NCI-H1436 (cell line): ENCODE data around the gene TRAPPC12.
"Not testable (repeated sequence)": the region's sequence is repeated elsewhere in the genome, so short reads cannot be mapped to it uniquely, and the experiment has no call there.

Experiments
- DNase-seq: peaks from one replicate; lab custom pipeline; 2025; lab: John Stamatoyannopoulos, UW

The TRAPPC12 gene

GRCh38 chr2:3486047-3487027, 106.8 kb downstream of the TRAPPC12 start:
- DNase-seq = no peak

GRCh38 chr2:3487028-3487425, 107.5 kb downstream of the TRAPPC12 start:
- no peak for DNase-seq

DNA sequence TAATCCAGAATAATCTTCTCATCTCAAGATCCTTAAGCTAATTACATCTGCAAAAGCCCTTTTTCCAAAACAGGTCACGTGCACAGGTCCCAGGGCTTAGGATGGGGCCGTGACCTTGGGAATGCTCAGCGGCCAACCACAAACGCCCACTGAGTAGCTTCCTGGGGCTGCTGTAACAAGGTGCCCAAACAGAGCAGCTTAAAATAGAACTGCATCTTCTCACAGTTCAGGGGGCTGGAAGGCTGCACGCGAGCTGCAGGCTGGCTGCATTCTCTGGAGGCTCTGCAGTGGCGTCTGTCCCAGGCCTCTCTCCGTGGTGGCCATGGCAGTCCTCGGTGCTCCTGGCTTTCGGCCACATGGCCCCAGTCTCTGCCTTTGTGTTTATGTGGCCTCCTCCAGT, 107.9 kb downstream of the TRAPPC12 start:
- DNase-seq = no peak

- DNase-seq = no peak
These were observed 108.6 kb downstream of the TRAPPC12 start for GRCh38 chr2:3488061-3488531.

DNA sequence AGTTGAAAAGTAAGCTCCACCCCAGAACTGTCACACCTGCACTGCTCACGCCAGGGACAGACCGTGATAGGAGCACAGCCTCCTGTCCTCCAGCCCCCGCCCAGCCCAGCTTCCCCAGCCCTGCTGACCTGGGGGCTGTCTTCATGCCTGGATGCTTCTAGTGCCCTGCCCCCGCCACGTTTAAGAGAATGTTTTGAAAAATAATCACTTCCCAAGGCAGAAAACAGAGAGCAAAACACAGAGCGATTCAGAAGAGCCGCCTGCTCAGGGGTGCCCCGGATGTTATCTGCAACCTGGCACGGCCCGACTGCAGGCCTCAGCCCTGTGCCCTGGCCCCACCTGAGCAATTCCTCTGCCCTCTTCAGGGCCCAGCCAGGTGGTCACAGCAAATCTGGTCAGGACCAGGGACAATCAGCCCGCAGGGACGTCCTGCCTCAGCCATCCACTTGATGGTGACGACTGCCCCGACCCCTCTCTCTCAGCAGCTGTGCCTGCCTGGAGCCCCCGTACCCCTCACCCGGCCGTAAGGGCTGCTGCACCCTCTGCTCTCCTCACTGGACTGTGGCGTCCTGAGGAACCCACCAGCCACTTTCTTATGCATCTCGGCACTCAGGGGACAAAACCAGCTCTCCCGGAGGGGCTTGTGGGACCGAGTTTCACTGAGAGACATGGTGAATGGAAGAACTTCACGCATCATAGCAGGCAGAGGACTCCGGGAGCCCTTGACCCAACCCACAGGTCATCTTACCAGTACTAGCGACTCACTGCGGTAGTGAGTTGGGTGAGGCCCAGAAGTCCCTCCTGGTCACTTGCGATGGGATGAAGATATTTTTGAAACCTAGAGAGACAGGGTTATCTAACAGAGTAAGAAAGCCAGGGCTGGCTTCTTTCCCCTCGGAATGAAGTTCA, 109.6 kb downstream of the TRAPPC12 start:
- DNase-seq = no peak

DNA sequence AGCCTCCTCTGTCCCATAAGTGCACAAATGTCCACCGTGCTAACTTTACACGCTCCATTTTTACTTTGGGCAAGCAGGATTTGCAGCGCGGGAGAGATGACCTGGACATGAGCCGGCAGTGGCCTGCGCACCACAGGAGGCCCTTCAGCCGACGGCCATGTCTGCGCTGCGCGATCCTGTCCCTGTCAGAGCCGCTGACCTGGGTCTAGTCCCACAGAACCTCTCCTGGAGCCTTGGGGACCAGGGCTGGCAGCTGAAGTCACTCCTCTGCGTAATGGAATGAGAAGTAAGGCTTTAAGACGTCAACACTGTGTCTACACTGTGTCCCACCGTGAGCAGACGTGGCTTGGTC, 110.2 kb downstream of the TRAPPC12 start:
- no peak for DNase-seq

DNA sequence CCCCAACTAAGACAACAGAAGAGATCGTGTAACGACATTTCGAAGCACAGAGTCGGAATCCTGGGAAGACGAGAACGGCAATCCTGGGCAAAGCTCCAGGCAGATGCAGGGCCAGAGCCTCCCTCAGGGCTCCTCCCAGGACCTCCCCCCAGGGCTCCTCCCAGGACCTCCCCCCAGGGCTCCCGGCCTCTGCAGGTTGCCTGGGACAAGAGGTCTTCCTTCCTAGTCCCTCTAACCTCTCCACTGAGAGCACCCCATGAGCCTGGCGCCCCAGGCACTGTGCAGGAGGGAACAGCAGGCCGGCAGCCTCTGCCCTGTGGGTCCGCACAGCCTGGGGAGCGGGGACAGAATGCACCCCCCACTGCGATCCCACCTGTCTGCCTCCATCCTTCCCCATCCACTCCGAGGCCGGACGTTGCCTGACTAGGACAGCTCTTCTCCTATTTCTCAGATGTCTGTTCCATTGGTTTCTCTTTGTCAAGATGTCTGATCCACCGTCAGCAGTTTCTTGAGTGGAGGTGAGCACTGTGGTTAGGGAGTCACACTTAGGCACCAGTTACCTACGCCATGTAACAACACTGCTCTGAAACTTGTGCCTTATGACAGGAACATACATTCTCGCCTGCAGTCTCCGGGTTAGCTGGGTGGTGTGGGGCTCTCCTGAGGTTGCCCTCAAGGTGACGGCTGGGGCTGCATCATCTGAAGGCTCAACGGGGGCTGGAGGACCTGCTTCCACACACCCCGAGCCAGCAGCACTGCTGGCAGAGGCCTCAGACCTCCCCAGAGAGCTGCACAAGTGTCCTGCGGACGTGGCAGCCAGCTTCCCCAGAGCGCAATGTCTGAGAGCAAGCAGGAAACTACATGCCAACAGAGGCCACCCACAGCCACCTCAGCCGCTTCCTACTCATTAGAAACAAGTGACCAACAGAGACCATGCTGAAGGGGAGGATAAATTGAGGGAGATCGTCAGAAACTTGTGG, 111.0 kb downstream of the TRAPPC12 start:
- DNase-seq = no peak

GRCh38 chr2:3491306-3491705, 111.8 kb downstream of the TRAPPC12 start:
- DNase-seq = no peak

- DNase-seq = no peak
These were observed 112.4 kb downstream of the TRAPPC12 start for GRCh38 chr2:3491716-3492474.

DNA sequence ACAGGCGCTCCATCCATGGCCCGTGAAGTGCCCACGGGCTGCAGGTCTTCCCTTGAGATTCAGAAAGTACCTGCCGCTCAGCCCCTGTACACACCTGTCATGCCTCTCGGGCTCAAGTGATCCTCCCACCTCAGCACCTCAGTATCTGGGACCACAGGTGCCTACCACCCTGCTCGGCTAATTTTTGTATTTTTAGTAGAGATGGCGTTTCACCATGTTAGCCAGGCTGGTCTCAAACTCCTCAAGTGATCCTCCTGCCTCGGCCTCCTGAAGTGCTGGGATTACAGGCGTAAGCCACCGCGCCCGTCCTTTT, 112.9 kb downstream of the TRAPPC12 start:
- not testable (repeated sequence) for DNase-seq

DNA sequence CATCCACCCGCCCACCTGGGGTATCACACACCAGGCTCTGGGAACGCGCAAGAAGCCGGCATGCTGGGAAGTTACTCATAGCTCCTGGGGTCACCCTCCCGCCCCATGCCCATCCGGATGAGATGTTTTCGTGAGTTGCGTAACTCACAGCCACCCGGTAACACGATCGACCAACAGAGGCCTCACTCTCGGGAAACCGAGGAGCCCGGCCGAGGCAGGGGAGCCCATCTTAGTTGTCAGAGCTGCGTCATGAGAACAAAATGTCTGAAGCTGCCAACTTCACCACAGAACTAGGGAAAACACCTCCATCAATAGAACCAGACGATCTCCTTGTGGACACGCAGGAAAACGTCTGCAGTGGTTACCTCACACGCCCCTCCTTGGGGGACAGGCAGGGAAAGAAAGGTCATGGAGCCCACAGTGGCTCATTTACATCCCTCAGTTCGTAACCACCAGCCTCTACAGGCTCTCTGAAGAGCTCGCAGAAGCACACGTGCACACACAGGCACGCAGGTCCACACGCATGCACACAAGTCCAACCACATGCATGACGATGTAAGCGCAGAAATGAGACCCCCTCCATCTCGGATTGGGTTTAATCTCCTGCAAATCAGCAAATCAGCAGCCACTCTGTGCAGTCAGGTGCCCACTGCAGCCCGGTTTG, 113.6 kb downstream of the TRAPPC12 start:
- DNase-seq = no peak

GRCh38 chr2:3493615-3494007, 114.1 kb downstream of the TRAPPC12 start:
- DNase-seq = no peak

DNA sequence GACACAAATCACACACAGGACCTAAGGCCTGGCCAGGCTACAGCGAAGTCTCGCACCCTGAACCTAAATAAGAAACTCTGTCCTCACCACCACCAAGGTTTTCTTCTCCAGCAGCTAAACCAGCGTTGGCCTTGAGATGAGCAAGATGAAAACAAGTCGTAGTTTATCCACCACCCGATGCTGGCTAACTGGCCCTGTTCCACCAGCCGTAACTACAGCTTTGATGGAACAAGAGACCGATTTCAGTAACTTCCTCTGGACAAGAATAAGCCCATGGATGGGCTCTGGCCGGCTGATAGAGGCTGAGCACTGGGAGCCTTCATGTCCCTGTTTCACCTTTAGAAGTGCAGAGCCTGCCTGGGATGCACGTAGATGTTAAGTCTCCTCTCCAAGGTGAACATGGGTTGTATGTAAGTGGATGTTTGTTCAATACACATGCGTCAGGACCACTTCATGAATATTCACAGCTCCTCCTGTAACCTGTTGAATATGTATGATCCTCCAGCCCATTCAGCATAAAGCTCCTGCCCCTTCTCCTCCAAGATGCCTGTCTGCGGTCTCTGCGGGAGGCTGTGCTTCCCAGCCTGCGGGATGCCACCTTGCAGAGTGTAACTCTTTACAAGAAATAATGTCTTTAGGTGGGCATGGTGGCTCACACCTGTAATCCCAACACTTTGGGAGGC, 115.6 kb downstream of the TRAPPC12 start:
- no peak for DNase-seq

- DNase-seq = not testable (repeated sequence)
These were observed 117.2 kb downstream of the TRAPPC12 start for GRCh38 chr2:3496708-3497080.

GRCh38 chr2:3498783-3499394, 119.4 kb downstream of the TRAPPC12 start:
- no peak for DNase-seq

GRCh38 chr2:3500326-3500899, 120.9 kb downstream of the TRAPPC12 start:
- no peak for DNase-seq

DNA sequence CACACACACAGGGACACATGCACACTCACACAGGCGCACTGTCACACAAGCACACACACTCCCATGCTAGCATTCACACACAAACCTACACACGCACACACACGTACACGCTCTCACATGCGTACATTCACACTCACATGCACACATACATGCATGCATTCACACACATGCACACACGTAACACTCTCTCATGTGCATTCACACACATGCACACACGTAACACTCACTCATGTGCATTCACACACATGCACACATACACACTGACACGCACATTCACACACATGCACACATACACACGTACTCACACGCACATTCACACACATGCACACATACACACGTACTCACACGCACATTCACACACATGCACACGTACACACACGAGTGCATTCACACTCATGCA, 123.6 kb downstream of the TRAPPC12 start:
- DNase-seq = no peak

- no peak for DNase-seq
These were observed 124.0 kb downstream of the TRAPPC12 start for GRCh38 chr2:3503483-3503882.

- DNase-seq = no peak
These were observed 125.2 kb downstream of the TRAPPC12 start for GRCh38 chr2:3504741-3505140.
